Adrenal gland (tissue), 5 donors: ENCODE data around the gene GPR161.

Experiments
- CTCF ChIP-seq, 6 experiments: fragments of 450-650 bp in 4 of 6; fragments of 200-600 bp in 2 of 6; sonication (generic) in 1 of 6; IDR thresholded peaks; 1 replicate in 5 of 6; 2 replicates in 1 of 6; pipeline versions ENCODE4 v1.5.1 to v1.8.0; 2016 to 2021; ENCODE audit warnings: antibody characterized with exemption in 6 of 6, mild to moderate bottlenecking in 2 of 6, moderate library complexity in 1 of 6
- POLR2A ChIP-seq, 2 donors: fragments of 450-650 bp; IDR thresholded peaks; one replicate each; pipeline ENCODE4 v1.6.1; 2017; ENCODE audit warnings: antibody characterized with exemption in 2 of 2, mild to moderate bottlenecking in 2 of 2, moderate library complexity in 1 of 2
- donor health status: DM: no; HTN: no; CAD: no.

GRCh38 chr1:168172250-168172915 lies 35.7 kb upstream of the GPR161 start:
- no peak for TF ChIP-seq POLR2A (IDR thresholded peaks at IDR 0.05)
- TF ChIP-seq CTCF (IDR thresholded peaks at IDR 0.05) = no peak
